GM19025 (cell line): ENCODE results near the gene TEPSIN.

ENCODE experiments used
- ATAC-seq: cut with Tn5 transposase; IDR thresholded peaks from one replicate; pipeline ENCODE4 v1.9.1; 2021; ENCODE audit warnings: mild to moderate bottlenecking, low read depth, moderate library complexity; ENCODE audit not compliant: unreplicated experiment

Gene TEPSIN

DNA sequence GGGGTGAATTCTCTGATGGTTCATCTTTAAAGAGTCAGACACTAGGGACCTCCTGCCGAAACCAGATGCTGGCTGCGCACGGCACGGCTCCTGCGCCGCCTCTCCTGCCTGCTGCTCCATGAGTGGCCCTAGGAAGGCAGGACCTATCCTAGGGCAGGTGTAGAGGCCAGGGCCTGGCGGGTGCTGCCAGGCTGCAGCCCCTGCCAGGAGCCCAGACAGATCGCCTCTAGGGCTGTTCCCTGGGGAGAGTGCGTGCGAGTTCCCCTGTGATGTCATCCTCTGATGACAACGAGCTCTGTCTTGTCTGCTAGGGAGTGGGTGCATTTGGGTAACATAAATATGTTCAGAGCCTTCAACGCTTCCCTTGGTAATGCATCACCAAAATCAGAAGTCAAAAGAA, 32.4 kb upstream of the TEPSIN start:
- ATAC-seq: no peak

DNA sequence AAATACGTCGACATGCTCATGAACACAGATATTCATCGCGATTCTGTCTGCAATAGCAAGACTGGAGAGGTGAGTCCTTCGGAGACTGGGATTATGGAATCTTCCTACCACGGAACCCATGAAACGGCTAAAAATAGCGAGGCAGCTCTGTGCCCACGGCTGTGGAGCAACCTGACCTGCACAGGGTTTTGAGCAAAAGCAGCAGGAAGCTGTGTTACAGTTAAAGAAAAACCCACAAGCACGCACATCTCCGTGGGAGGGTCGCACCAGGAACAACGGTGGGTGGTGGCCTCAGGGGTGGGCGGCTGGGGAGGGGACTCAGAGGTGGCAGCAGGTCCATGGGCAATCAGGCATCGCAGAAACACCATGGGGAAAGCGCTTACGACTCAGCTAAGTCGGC, 31.4 kb upstream of the TEPSIN start:
- ATAC-seq: no peak

DNA sequence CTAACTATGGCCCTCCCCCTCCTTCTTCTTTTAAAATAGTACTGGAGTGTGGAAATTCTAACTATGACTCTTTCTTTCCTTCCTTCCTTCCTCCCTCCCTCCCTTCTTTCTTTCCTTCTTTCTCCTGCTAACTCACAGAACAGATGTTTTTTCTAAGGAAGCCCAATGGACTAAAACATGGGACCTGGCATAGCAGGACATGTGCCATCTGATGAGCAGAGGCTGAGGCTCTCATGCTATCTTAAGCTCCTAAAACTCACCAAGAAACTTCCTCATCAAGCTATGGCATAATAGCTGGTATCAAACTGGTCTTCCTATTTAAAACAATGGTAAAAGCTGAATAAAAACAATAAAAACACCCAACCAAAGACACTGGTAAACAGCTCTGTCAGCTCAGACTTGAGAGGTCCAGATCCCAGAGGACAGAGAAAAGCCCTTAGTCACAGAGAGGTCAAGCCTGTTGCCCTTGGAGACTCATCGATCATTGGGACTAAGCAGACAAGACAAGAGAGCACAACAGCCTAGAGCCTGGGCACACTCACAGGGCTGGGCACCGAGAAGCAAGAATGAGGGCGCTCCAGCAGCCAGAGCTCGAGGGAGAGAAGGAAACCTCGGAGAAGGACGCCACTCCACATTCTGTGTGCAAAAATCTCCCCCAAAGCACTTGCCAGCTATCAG, 28.7 kb upstream of the TEPSIN start:
- ATAC-seq: no peak

DNA sequence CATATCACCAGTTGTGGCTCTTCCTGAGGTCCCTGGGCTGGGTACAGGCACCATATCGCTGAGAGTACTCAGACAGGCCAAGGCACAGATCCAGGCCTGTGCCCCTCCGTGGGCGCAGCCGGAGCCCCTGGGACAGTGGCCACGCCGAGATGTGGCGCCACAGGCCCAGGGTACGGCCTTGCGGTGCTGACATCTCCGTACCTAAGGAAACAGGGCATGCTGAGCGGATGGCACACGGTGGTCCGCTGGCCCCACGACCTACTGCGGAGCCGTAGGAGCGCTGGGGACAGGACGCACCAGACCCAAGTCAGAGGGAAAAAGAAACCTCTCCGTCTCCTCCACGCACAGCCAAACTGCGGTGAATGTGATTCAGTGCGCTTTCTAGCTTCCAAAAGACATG, 26.7 kb upstream of the TEPSIN start:
- no peak for ATAC-seq

DNA sequence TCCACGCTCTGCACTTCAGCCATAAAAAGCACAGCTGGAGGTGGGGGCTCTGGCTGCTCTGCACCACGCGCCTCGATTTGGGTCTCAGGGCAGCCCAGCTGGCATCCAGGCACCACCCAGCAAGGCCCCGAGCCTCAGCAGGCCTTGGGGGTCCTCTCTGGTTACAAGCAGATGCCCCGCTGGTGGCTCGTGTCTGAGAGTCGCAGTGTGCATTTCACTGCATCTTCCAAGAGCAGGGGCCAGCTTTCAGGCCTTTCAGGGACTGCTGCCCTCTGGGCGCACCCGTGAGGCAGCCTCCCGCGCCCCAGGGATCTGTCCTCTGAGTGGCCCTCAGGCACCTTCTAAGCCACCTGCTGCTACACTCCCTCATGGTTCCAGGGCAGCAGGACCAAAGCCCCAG, 25.8 kb upstream of the TEPSIN start:
- ATAC-seq: no peak

DNA sequence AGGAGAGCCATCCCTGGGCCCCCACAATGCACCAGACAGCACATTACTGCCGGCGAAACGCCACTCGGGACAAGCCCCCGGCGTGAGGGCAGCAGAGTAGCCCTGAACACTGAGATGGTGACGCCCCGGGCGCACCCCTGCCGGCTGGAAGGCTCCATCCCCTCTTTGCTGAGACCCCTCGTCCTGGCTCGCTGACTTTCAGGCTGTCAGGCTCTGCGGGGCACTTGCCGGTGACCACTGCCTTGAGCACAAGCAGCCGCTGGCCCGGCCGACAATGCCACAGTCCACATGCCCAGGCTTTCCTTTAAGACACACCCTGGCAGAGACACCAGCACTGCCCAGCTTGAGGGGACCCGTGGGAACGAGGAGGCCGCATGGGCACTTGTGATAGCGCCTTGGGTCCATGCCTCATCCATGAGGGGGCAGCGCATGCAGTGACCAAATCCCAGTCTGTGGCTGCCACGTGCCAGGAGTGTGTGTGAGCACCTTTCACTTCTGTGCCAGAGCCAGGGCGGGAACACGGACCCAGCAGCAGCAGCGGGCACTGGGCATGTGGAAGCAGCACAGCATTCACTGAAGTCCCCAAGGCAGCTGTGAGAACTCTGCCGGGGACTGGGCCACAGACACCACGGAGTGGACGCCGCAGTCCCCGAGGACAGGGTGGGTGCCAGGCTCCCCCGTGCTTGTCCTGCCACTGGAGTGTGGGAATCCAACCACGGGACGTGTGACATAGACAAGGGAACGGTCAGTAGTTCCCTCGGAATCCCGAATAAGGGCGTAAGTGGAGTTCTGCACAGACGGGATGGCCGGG, 24.7 kb upstream of the TEPSIN start:
- ATAC-seq: no peak

DNA sequence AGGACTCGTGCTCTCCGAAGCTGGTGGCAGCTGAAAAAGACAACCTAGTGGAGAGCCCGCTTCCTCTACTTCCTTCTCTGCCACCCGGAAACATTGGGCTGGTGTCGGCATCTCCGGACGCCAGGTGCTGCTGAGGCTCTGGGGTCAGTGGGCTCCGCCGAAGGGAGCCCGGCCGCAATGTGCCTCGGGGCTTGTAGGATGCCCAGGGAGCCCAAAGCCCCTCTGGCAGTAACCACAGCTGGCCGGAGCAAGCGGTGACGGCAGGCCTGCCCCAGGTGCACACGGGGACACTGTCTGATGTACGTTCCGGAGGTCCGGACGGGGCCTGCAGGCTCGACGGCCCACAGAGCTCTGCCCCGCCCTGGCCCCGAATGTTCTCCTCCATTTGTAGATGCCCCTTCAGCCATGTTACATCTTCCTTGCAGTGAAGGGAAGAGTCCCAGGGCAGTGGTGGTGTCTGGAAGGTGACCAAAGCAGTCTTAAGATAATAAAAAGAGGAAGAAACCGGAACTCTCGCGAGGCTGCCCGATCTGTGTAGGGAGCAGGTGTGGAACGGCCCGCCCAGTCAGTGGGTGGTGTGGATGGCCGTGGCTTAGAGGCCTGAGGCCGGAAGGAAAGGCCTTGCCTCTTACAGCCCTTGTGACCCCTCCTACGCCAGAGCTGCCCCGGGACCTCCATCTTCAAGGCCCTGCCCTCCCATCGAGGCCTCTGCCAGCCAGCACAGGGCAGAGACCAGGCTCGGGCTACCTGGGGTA, 22.9 kb upstream of the TEPSIN start:
- no peak for ATAC-seq

DNA sequence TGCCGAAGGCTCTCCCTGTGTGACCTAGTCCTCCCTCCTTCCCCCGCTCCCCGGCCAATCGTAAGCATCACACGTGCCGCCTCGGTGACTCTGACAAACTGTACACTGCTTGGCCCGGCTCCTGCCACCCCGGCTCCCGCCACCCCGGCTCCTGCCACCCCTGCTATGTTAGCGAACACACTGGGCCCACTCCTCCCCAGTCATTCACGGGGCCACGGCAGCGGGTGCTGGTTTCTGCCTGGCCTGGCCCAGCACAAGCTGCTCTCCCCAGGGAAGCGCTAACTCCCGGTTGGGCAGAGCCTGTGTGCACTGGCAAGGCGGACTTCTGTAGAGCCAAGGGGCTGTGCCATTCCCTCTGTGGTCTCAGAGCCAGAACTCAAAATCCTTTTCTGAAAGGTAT, 22.2 kb upstream of the TEPSIN start:
- ATAC-seq: no peak

DNA sequence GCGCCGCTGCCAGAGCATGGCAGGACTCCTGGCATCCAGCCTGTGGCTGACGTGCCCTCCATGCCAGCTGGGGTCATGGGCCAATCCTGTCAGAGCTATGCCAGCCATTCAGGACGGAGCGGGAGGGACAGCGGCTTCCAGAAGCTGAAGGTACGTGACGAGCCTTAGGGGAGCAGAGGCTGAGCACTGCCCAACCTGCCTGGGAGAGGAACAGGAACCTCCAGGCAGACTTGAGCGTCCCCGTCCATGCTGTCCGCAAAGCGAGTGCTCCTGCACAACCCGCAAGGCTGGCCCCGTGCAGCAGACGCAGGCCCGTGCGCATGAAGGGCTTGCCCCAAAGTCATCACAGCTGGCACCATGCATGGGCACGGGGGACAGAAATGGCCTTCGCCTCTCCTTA, 21.8 kb upstream of the TEPSIN start:
- no peak for ATAC-seq

DNA sequence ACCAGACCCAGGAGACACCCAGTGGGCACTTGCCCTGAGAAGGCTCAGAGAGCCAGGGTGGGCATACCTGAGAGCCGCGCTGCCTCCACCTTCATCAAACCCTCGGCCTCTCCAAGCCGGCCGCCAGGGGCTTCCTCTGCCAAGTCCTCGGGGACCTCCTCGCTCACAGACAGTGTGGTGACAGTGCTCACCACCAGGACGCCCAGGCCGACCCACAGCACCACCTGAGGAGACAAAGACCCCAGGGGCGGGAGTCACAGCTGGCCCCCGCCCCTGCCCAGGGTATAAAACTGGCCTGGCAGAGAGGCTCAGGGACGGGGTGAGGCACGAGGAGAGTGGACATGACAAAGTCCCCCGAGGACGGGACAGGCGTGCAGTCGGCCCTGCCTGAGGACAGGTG, 21.3 kb upstream of the TEPSIN start:
- ATAC-seq: no peak

DNA sequence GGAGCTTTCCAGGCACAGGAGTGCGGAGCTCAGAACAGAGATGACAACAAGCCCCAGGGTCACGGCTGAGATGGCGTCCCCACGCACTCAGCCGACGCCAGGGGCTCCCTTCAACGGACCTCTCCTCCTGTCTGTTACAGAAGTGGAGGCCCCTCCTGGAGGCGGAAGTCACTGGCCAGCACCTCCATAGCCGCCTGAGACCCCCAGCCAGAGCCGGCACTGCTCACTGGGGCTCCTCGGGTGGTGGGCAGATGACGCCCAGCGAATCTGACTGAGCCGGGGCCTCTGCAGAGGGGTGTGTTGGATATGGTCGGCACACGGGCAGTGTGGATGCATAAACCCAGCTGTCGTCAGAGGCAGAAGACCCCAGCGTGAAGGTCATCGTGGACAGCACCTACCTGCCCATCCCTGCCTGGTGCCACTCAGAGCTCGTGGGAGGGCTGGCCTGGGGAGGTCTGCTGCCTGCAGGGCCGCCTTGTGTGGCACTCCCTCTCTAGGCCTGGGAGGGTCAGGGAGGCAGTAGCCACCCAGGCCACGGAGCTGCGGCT, 20.3 kb upstream of the TEPSIN start:
- ATAC-seq: no peak

DNA sequence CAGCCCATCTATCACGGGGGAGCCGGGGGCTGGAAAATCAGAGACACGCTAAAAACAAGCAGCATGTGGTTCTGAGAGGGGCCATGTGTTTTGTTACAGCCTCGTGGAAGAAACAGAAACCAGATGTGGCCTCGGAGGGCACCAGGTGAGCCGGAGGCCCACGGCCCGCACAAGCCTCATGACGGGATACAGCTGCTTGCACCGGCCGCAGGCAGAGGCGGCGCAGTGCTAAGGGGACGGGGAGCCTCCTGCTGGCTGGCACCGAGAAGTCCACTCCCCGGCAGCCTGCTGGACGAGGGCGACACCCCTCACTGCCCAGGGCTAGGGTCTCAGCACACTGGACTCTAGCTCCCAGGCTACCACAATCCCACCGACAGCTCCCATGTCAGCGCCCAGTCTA, 19.4 kb upstream of the TEPSIN start:
- no peak for ATAC-seq

DNA sequence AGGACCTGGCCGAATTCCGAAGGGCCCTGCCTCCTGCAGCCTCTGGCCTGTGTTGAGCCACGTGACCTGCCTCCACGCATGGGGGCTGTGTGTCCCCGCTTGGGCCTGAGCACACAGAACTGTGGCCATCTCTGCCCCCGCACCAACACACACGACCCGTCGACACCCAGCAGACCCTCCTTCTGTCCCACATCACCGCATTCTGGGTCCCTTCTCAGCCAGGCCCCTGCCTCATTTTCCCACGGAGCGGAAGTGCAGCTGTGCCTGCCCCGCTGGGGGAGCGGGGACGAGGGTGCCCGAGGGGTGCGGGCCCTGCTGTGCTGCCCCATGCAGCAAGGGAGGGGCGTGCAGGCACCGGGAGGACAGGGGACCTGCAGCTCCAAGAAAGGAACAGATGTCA, 18.7 kb upstream of the TEPSIN start:
- ATAC-seq: no peak

DNA sequence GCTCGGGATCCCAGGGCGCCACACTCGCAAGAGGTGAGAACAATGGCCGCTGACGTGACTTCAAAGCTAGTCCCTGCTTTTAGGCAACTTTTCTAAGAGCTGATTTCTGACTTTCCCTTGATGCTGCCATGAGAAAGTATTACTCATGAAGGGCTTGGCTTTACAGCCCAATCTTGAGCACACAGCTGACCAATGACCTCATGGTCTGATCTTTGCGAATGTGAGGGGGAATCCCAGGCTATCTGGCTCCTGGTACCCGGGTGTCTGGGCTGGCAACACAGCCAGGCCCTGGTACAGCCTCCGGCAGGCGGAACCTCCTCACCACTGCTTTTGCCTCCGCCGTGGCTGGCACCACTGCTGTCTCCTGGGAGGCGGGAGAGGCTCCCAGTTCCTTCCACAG, 17.8 kb upstream of the TEPSIN start:
- ATAC-seq: no peak

DNA sequence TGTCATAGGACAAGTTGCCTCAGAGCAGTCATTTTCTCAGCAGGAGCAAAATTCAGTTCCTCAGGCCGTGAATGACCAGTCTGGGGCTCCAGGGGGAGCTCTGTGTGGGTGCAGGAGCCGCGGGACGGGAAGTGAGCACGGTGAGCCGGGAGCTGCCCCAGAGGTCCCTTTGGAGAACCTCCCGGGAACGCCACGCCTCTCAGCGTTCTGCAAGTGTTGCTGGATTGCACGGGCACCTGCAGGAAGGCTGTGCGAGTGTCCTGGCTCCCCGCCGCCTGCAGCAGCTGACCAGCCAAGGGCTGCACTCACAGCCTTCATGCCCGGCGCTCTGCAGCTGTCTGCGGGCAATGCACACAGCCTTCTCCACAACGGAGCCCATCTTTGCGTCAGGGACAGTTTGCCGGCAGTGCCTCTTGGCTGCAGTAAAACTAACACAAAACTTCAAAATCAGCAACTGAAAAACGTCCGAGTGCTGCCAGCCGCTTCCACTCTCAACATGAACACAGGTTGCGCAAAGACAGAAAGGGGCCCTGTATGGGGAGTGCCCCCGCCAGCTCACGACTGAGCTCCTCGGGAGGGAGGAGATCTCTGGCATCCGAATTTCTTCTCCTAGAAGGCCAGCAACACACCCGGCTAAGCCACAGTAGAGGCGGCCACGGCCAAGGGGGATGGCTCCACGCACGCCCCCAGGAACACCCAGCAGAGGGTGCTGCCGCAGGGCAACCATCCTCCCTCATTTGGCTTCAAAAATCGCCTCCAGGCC, 16.3 kb upstream of the TEPSIN start:
- no peak for ATAC-seq

DNA sequence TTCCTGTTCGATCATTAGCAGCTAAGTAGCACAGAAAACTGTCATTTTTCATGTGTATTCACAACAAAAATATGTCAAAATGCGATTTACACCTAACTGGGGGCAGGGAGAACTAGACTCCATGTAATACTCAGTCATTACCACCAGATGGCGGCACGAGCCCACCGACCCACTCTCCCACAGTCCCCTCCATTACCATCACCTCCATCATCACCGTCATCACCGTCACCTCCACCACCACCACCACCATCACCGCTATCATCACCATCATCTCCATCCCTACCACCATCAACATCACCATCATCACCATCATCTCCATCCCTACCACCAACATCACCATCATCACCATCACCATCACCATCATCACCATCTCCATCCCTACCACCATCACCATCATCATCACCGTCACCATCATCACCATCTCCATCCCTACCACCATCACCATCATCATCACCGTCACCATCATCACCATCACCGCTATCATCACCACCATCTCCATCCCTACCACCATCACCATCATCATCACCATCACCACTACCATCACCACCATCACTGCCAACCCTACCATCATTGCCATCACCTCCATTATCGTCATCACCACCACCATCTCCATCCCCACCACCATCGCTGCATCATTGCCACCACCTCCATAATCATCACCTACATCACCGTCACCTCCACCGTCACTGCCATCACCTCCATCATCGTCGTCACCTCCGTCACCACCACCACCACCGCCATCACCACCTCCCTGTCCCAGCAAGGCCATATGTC, 14.7 kb upstream of the TEPSIN start:
- ATAC-seq: no peak

DNA sequence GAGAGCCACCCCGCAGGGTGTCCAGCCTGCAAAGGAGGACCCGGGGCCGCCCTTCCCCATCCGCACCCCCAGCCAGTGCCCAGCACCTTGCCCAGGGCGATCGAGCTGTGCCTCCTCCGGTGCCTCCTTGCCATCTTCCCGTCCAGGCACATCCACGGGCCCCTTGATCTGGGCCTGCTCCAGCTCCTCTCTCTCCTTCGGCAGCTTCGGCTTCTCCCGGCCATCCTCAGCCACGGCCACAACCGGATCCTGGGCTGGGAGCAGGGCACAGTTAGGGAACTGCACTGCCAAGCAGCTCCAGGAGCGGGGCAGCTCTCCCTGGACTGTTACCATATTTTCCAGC, 14.1 kb upstream of the TEPSIN start:
- ATAC-seq: no peak

DNA sequence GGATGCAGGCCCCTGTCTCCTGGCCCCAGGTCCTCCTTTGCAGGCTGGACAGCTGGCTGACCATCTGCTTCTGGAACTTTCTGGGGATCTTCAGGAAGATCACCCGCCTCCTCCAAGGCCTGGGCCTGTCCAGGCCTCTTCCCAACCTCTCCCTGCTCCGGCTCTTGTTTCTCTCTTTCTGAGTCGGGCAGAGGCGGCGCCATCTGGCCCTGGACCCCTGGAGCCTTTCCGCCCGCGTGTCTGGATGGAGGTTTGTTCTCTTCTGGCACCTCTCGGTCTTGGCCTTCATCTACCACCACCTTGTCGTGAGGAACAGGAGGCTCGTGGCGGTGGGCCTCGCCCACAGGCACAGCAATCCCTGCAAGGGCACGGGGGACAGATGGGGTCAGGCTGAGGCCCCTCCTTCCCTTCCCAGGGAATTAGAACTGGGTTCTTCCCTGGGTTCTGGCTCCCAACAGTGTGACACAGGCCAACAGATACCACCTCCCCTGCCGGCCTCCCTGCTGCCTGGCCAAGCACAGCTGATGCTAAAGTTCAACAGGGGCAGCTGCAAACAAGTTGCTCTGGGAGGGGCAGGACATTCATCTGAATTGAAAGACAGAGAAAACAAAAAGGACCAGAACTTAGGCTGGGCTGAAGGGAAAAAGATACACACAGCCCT, 13.6 kb upstream of the TEPSIN start:
- no peak for ATAC-seq

DNA sequence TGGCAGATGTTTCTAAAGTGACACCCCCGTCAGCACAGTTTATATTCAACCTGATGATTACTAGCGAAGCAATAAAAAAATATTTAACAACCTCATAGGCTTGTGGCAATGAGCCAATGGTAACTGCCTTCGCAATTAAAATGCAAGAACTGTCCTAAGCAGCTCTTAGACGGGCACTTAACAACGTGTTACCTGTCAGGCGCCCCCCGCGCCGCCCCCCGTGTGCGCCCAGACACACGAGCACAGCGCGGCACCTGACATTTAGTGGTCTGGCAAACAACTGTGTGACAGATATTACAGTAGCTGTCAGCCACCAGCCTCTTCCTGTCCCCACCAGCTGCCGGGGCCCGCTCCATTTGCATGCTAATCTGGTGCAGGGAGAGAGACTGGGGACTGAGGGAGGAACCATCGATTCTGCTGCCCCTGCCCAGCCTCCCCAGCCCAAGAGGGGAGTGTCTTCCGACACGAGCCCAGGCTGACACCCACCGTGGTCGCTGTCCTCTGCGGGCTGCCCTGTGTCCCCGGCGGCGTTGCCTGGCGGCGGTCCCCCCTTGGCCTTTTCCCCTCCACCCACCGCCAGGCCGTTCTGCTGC, 12.9 kb upstream of the TEPSIN start:
- no peak for ATAC-seq
